Osteoblast (primary cell): ENCODE measurements around the gene MCRIP2. TPM values are rescaled to one million over a fixed set of nuclear protein-coding genes. Genes with fewer than 3 reads are reported as not detected.

Experiments
- DNase-seq: peaks from one replicate; pipeline ENCODE4 v3.0.0; 2011; ENCODE audit warnings: low spot score, mixed read lengths; ENCODE audit not compliant: insufficient read length; ENCODE audit errors: missing footprints
- H2AFZ ChIP-seq: 2 replicates; pipeline ENCODE4 v1.6.0; 2011; ENCODE audit warnings: mild to moderate bottlenecking, low read length
- H3K27ac ChIP-seq: 2 replicates; pipeline ENCODE4 v1.5.1; 2011; ENCODE audit warnings: mild to moderate bottlenecking, low read depth, low read length, moderate library complexity
- H3K27me3 ChIP-seq: 2 replicates; pipeline ENCODE4 v1.6.0; 2012; ENCODE audit warnings: mild to moderate bottlenecking, control low read depth, inconsistent platforms, low read length, moderate library complexity; ENCODE audit not compliant: insufficient read depth
- H3K36me3 ChIP-seq: 2 replicates; pipeline ENCODE4 v1.5.1; 2011; ENCODE audit warnings: mild to moderate bottlenecking, low read length, control low read depth, moderate library complexity; ENCODE audit not compliant: insufficient read depth
- H3K4me1 ChIP-seq: 2 replicates; pipeline ENCODE4 v1.5.1; 2011; ENCODE audit warnings: mild to moderate bottlenecking, low read length, control low read depth, moderate library complexity; ENCODE audit not compliant: insufficient read depth
- H3K4me2 ChIP-seq: 2 replicates; pipeline ENCODE4 v1.6.0; 2011; ENCODE audit warnings: mild to moderate bottlenecking, low read length; ENCODE audit not compliant: insufficient read depth
- H3K4me3 ChIP-seq: fragments of 200-600 bp; sonication (generic); 3 replicates; pipeline ENCODE4 v1.5.1; 2012; ENCODE audit warnings: mild to moderate bottlenecking, low read length, inconsistent platforms; ENCODE audit not compliant: insufficient read depth
- H3K79me2 ChIP-seq: 2 replicates; pipeline ENCODE4 v1.6.0; 2012; ENCODE audit warnings: mild to moderate bottlenecking, low read length, control low read depth, inconsistent platforms; ENCODE audit not compliant: insufficient read depth
- H3K9me3 ChIP-seq: 2 replicates; pipeline ENCODE4 v1.5.1; 2011; ENCODE audit warnings: low read depth, low read length, control low read depth
- H4K20me1 ChIP-seq: 2 replicates; pipeline ENCODE4 v1.6.0; 2012; ENCODE audit warnings: mild to moderate bottlenecking, low read length, control low read depth; ENCODE audit not compliant: insufficient read depth
- CTCF ChIP-seq: IDR thresholded peaks from 2 replicates; pipeline ENCODE4 v1.5.1; 2011; ENCODE audit warnings: mild to moderate bottlenecking, low read depth, low read length, moderate library complexity; ENCODE audit errors: extremely low read depth
- total RNA-seq: library from RNA; depleted of rRNA; stranded (reverse); fragments of >200 nt; gene quantifications from 2 replicates; pipeline ENCODE4 v1.2.3, GENCODE V29; 2012

Gene MCRIP2
- total RNA-seq, 1 donor: 20.3 TPM

GRCh38 chr16:677316-678190, 35.9 kb downstream of the MCRIP2 start:
- no peak for TF ChIP-seq CTCF
- DNase-seq: no peak
- Histone ChIP-seq H2AFZ (no peak overlapping the region), H4K20me1 (peaks cover 43% of the 10 kb centered on the region), H3K79me2 (peaks cover 19% of the 10 kb centered on the region), H3K9me3 (no peaks in the 10 kb centered on the region), H3K27me3 (no peaks in the 10 kb centered on the region), H3K27ac (no peak overlapping the region), H3K4me2 (no peak overlapping the region), H3K4me3 (no peak overlapping the region), H3K4me1 (peaks cover 16% of the 10 kb centered on the region), H3K36me3 (peaks cover 27% of the 10 kb centered on the region)

- H3K4me3 ChIP-seq: no peak overlapping the region
- H4K20me1 ChIP-seq: peaks cover 49% of the 10 kb centered on the region
- no peak overlapping the region for H3K4me2 ChIP-seq
- H2AFZ ChIP-seq: no peak overlapping the region
- TF ChIP-seq CTCF: no peak
- no peaks in the 10 kb centered on the region for H3K27me3 ChIP-seq
- peaks cover 26% of the 10 kb centered on the region for H3K79me2 ChIP-seq
- DNase-seq: no peak
- H3K9me3 ChIP-seq: no peaks in the 10 kb centered on the region
- peaks cover 27% of the 10 kb centered on the region for H3K36me3 ChIP-seq
- no peak overlapping the region for H3K27ac ChIP-seq
- H3K4me1 ChIP-seq: peaks cover 20% of the 10 kb centered on the region
These were observed 36.7 kb downstream of the MCRIP2 start for GRCh38 chr16:678209-678857.

GRCh38 chr16:678858-679813, 37.5 kb downstream of the MCRIP2 start:
- Histone ChIP-seq H3K4me3 (peak overlapping the region; percentile 71), H3K27ac (no peak overlapping the region), H3K9me3 (no peaks in the 10 kb centered on the region), H3K79me2 (peaks cover 33% of the 10 kb centered on the region), H3K27me3 (no peaks in the 10 kb centered on the region), H2AFZ (peak overlapping the region; percentile 83), H3K4me2 (peak overlapping the region; percentile 91), H3K4me1 (peaks cover 24% of the 10 kb centered on the region), H4K20me1 (peaks cover 43% of the 10 kb centered on the region), H3K36me3 (peaks cover 23% of the 10 kb centered on the region)
- peak; percentile 92 for DNase-seq
- TF ChIP-seq CTCF: no peak
